Activated naive CD4-positive, alpha-beta T cell treated with anti-CD3 and anti-CD28 coated beads, Interleukin-2, amount 50 U/mL, for 16 hours (primary cell): ENCODE measurements around the gene EIF5B.
"Not testable (repeated sequence)": the region's sequence is repeated elsewhere in the genome, so short reads cannot be mapped to it uniquely, and the experiment has no call there.

Experiments used
- DNase-seq: peaks from one replicate; pipeline ENCODE4 v3.0.0-alpha.2; 2020

Gene EIF5B

GRCh38 chr2:99368854-99369253, 31.7 kb downstream of the EIF5B start:
- not testable (repeated sequence) for DNase-seq

GRCh38 chr2:99373144-99373543, 36.0 kb downstream of the EIF5B start:
- no peak for DNase-seq

DNA sequence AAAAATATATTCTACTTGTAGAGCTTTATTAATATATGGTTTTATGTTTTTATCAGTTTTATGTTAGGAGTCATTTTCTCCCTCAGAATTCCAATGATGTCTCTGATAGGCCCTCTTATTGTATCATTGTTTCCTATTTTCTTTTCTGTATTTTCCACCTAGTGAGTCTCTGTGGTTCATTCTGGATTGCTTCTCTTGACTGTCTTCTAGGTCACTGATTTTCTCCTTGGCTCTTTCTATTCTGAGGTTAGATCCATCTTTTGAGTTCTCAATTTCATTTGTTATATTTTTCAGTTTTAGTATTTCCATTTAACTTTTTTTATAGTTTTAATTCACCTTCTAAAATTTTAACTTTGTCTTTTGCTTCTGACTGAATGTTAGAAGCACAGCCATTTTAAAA, 37.6 kb downstream of the EIF5B start:
- no peak for DNase-seq

GRCh38 chr2:99376254-99376864, 39.2 kb downstream of the EIF5B start:
- no peak for DNase-seq

DNA sequence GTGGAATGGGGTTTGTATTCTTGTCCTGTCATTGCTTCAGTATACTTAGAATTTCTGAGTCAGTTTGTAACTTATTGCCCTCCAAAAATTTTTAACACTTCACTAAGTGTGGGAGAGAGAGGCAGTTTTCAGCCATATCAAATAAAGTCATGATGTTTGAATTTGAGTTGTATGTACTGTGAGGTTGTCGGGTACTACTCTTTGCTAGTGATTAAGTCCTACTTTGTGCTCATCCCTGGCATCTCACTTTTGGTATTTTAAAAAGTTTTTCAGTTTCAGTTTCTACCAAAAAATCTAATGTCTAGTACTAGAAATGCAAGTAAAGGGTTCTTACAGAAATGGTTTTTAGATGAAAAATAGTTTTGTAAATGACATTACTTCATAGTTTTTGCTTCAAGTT, 40.7 kb downstream of the EIF5B start:
- no peak for DNase-seq

DNA sequence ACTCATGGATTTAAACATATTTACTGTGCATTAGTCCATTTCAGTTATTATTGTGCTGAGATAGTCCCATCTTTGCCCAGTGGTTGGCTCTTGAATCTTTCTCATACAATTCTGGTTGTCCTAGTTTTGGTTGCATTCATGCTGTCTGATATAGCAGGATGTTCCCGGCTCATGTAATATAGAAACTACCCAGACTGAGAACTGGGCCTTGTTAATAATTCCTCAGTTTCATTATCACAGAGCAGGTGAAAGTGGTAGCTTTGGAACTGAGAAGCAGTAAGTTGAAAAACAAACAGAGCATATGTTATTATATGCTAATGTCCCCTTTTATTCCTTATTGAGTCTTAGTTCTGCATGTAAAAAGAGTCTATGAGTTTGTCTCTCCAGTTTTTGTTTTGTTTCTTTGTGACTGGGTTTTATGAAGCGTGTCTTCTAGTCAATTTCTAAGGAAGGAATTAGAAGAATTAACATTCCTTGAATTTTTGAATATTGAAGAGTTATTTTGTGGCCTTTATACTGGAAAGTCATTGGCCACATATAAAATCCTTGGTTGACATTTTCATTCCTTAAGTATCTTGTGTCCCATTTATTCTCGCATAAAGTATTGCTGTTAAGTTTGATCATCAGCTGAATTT, 43.3 kb downstream of the EIF5B start:
- no peak for DNase-seq

GRCh38 chr2:99382143-99382542, 45.0 kb downstream of the EIF5B start:
- no peak for DNase-seq

DNA sequence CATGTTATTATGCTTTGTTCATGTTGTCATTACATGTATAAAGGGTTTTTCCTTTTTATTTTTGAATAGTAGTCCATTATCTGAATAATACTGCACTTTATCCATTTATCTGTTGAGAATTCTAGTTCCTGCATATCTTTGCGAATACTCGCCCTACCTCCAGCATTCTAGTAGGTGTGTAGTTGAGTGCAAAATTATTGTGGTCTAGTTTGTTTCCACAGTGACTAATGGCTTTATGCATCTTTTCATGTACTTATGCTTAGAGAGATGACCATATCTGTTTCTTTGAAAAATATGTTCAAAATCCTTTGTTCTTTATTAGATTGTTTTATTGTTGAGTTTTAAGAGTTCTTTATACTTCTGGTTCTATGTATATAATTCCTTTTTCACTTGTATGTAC, 48.8 kb downstream of the EIF5B start:
- no peak for DNase-seq

- no peak for DNase-seq
Measured at GRCh38 chr2:99388892-99389291, 51.7 kb downstream of the EIF5B start.

DNA sequence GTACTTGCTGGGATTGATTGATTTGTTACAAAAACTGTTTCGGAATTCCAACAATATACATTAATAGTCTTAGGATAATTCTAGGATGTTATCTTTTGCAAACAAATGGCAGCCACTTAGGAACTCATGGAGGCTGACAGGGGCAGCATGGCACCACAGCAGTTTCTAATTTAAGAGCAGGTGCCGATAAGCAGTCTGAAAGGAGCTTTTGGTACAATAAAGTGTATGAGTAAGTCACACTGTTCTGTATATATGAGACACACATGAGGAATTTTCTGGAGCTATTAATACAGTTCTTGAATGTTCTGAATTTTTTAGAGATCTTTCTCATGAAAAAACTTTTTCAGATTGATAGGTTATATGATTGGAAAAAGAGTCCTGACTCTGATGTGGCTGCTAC, 52.2 kb downstream of the EIF5B start:
- no peak for DNase-seq

DNA sequence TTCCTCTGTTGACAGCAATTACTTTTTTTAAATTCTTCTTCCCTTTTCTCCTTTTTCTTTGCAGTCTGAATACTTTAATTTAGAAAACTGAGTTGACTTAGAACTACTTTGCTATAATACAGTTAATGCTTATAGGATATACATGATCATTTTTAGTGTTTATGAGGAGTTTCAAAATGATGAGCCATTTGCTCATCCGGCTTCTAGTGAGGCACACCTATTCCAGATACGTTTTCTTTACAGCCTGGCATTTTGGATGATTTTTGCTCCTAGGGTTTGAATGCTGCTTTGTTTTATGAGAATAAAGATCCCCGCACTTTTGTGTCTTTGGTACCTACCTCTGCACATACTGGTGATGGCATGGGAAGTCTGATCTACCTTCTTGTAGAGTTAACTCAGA, 52.8 kb downstream of the EIF5B start:
- DNase-seq: no peak

DNA sequence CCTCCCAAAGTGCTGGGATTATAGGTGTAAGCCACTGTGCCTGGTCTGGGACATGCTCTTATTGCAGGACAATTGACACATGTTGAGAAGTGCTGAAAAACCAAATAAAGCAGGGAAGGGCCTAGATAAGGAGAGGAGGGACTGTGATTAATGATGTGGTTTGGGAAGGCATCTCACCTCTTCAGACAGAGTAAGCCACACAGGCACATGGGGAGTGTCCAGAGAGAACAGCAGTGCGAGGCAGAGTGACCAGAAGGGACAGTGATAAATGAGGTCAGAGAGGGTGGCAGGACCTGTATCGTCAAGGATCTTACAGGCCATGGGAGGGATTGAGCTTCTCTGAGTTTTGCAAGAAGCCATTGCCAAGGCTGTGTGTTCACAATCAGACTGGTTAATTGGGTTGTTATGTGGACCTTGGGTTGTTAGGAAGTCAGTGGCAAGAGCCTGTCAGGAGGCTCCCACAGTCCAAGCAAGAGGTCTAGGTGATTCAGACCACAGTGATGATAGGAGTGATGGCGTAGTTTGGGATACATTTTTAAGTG, 58.5 kb downstream of the EIF5B start:
- no peak for DNase-seq

GRCh38 chr2:99397266-99397920, 60.2 kb downstream of the EIF5B start:
- DNase-seq: no peak

DNA sequence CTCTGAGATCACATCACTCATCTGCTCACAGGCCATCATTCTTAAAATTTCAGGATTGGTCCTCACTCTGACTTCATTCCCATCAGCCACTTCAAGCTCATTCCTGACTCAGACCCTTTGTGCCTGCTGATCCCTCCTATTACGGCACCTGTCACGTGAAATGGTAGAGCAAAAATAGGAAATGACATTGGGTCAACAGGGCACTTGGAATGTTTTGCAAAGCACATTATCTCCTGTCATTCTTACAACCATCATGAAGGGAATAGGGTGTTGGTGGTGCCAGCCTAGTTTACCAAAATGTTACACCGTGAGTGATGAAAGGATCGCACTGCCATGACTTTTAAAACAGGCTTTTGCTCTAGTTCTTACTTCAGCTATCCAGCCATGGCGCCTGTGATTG, 61.1 kb downstream of the EIF5B start:
- no peak for DNase-seq

GRCh38 chr2:99399063-99399462, 61.9 kb downstream of the EIF5B start:
- no peak for DNase-seq

- no peak for DNase-seq
Measured at GRCh38 chr2:99399795-99400194, 62.6 kb downstream of the EIF5B start.

DNA sequence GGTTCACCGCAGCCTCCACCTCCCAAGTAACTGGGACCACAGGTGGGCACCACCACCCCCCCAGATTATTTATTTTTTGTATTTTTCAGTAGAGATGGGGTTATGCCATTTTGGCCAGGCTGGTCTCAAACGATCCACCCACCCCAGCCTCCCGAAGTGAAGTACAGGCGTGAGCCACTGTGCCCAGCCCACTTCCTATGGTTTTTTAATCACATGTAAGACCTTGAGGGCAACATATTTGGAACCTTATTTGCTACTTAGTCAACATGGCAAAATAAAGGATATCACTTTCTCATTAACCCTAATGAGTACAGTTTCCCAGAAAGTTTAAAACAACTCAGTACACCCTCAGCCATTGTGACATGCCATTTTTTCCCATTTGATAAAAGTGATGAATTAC, 64.7 kb downstream of the EIF5B start:
- DNase-seq: no peak

DNA sequence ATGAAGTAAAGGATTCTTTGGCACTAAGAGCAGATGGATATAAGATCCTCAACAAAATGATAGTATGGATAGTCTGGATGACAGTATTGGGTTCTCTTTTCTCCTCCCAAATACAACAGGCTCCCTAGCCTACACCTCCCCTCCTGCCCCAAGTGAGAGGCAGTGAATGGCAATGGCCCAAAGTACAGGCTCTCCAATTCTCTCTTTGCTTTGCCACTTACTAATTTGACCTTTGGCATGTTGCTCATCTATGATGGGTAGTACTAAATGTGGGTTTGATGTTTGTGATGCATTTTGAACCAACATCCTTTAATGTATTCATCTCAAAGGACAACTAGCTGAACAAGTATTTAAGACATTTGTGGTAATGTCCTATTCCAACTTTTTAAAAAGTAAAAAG, 65.9 kb downstream of the EIF5B start:
- DNase-seq: no peak

GRCh38 chr2:99403524-99403923, 66.3 kb downstream of the EIF5B start:
- no peak for DNase-seq

GRCh38 chr2:99404039-99404796, 67.0 kb downstream of the EIF5B start:
- DNase-seq: no peak

DNA sequence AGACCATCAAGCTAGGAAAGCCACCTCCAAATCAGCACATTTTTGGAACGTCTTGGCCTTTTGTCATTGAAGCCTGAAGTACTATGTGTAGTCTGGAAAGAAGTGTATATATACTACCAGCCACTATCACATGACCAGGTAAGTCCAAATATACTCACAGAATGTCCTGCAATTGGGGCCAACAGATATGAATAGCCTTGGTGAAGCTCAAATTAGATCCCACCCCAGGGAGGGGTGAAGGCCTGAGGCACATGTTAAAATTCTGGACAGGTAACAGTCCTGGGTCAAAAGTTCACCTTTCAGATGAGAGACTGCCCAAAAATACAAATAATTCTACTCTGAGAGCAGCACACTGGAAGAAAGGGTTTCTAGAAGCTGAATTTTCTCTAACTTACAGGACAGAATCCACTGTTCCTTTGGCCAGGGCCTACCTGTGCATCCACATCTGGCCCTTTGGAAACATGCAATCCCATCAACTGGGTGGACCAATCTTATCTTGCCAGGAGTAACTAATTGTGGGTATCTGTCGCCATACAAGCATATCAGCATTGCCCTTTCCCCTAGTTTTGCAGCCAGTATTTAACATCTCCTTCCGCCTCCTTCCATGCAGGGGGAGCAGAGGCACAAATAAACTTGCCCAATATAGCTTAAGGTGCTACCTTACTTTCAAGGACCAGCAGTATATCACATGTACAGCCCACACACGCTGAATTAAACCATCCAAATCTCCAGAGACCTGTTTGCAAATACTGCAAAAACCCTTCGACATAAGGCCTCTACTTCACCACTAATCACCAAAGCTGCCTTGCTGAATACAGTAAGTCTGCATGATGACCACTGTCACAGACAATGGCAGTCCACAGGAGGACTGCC, 67.8 kb downstream of the EIF5B start:
- DNase-seq: no peak

- DNase-seq: no peak
Measured at GRCh38 chr2:99406137-99406536, 68.9 kb downstream of the EIF5B start.

DNA sequence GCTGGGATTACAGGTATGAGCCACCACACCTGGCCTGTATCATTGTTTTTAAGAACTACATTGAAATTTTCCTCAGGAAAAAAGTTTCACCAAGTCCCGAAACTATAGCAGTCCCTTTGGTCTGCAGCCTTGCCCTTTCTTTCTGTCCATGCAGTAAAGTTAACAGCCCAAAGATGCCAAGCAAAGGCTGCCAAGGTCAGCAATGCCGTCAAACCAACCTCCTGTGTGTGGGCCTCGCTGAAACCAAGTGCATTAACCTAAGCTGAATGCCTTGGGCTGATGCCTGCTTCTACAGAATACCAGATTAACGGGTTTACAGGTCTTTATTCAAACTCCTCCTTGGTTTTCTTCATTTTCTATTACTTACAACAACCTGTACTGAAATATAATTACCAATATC, 73.1 kb downstream of the EIF5B start:
- no peak for DNase-seq
